Left lung (tissue), 10 donors: ENCODE measurements around the gene FAM163A. TPM values are rescaled to one million over a fixed set of nuclear protein-coding genes. Genes with fewer than 3 reads are reported as not detected.
A peak's percentile ranks its signal among the peaks of the same experiment; 100 is the strongest.

Experiments
- ATAC-seq: fragments of 200-7000 bp; cut with Tn5 transposase; one replicate; pipeline ENCODE4 v1.9.1; 2020; ENCODE audit warnings: moderate library complexity
- DNase-seq, 4 donors: peaks; one replicate each; pipeline ENCODE4 v3.0.0-alpha.2; 2013 to 2020
- H3K27ac ChIP-seq, 2 donors: fragments of 200-600 bp; sonication (generic) in 1 of 2; one replicate each; pipeline versions ENCODE4 v1.5.0 to v1.8.0; 2020 to 2021
- H3K27me3 ChIP-seq, 2 donors: fragments of 200-600 bp; sonication (generic) in 1 of 2; one replicate each; pipeline versions ENCODE4 v1.5.0 to v1.8.0; 2020 to 2021
- H3K36me3 ChIP-seq, 2 donors: fragments of 200-600 bp; sonication (generic) in 1 of 2; one replicate each; pipeline versions ENCODE4 v1.5.0 to v1.8.0; 2020 to 2021
- H3K4me1 ChIP-seq, 2 donors: fragments of 200-600 bp; one replicate each; pipeline ENCODE4 v1.8.0; 2021
- H3K4me3 ChIP-seq, 2 donors: fragments of 200-600 bp; sonication (generic) in 1 of 2; one replicate each; pipeline versions ENCODE4 v1.5.0 to v1.8.0; 2020 to 2021; ENCODE audit warnings: mild to moderate bottlenecking in 1 of 2
- H3K9me3 ChIP-seq, 2 donors: fragments of 200-600 bp; sonication (generic) in 1 of 2; one replicate each; pipeline versions ENCODE4 v1.5.0 to v1.8.0; 2020 to 2021
- CTCF ChIP-seq, 2 donors: fragments of 200-600 bp; sonication (generic) in 1 of 2; IDR thresholded peaks; one replicate each; pipeline versions ENCODE4 v1.5.0 to v1.8.0; 2021; ENCODE audit warnings: antibody characterized with exemption in 2 of 2
- intact Hi-C, 2 donors: fragments of 100-400 bp; cut with DNase I; formaldehyde crosslinking; loops; one replicate each; pipeline versions ENCODE4 v1.11.2 to v1.14.2; 2022
- polyA plus RNA-seq, 6 donors: library from polyadenylated mRNA; unstranded; fragments of 120-200 nt; gene quantifications; one replicate each; pipeline ENCODE4 v1.2.1, GENCODE V29; 2013; ENCODE audit not compliant: insufficient read length in 6 of 6
- total RNA-seq, 2 donors: library from RNA; stranded (reverse); fragmentation: NEBNext Ultra II Directional; extraction: Animal tissue kit (Norgen Biotek cat#: 25700); gene quantifications; one replicate each; pipeline ENCODE4 v1.2.1, GENCODE V29; 2021
- donor health status: DM: no; HTN: yes; CAD: no.
- donor health status: DM: no; HTN: no; CAD: no.

FAM163A gene
- total and polyA plus RNA-seq, 8 donors = 0.06 to 0.27 (median 0.12) TPM; not detected in 2

- H3K9me3 ChIP-seq = no peaks in the 10 kb centered on the region
- no peak overlapping the region for H3K27ac ChIP-seq
- DNase-seq (peak in 1 of 4 donors; percentile 70), ATAC-seq (no peak)
- no peak for TF ChIP-seq CTCF (IDR thresholded peaks at IDR 0.05)
- intact Hi-C loops = no loop called here
- H3K27me3 ChIP-seq = peaks cover 64 to 84% of the 10 kb centered on the region in 2 donors
- H3K4me1 ChIP-seq = peaks cover 15 to 21% of the 10 kb centered on the region in 2 donors
- no peak overlapping the region for H3K4me3 ChIP-seq
- no peaks in the 10 kb centered on the region for H3K36me3 ChIP-seq
Measured at GRCh38 chr1:179744401-179745130, 1.5 kb downstream of the FAM163A start.

GRCh38 chr1:179745131-179745611 lies 2.1 kb downstream of the FAM163A start:
- no peak overlapping the region for H3K27ac ChIP-seq
- DNase-seq (no peak), ATAC-seq (no peak)
- TF ChIP-seq CTCF (IDR thresholded peaks at IDR 0.05) = no peak
- H3K4me1 ChIP-seq = peaks cover 15 to 21% of the 10 kb centered on the region in 2 donors
- intact Hi-C loops = no loop called here
- H3K27me3 ChIP-seq = peaks cover 62 to 79% of the 10 kb centered on the region in 2 donors
- H3K36me3 ChIP-seq = no peaks in the 10 kb centered on the region
- H3K9me3 ChIP-seq = no peaks in the 10 kb centered on the region
- H3K4me3 ChIP-seq = no peak overlapping the region

- ATAC-seq = no peak
Measured at GRCh38 chr1:179745743-179746142, 2.7 kb downstream of the FAM163A start.

GRCh38 chr1:179747611-179748010 lies 4.5 kb downstream of the FAM163A start:
- no peak for ATAC-seq
- TF ChIP-seq CTCF (IDR thresholded peaks at IDR 0.05) = no peak
- intact Hi-C loops = no loop called here

More at GRCh38 chr1:179745743-179746142, 2.7 kb downstream of the FAM163A start:
- Histone ChIP-seq H3K9me3 (no peaks in the 10 kb centered on the region), H3K27ac (no peak overlapping the region), H3K4me3 (no peak overlapping the region), H3K27me3 (peaks cover 58 to 73% of the 10 kb centered on the region in 2 donors), H3K4me1 (peaks cover 15 to 21% of the 10 kb centered on the region in 2 donors), H3K36me3 (no peaks in the 10 kb centered on the region)
- DNase-seq = no peak
- intact Hi-C loops = no loop called here
- TF ChIP-seq CTCF (IDR thresholded peaks at IDR 0.05) = no peak

GRCh38 chr1:179748772-179749171 lies 5.7 kb downstream of the FAM163A start:
- H3K9me3 ChIP-seq = peaks cover 0 to 7% of the 10 kb centered on the region in 2 donors
- DNase-seq (no peak), ATAC-seq (no peak)
- no peak for TF ChIP-seq CTCF (IDR thresholded peaks at IDR 0.05)
- intact Hi-C loops = no loop called here
- H3K27ac ChIP-seq = no peak overlapping the region
- peaks cover 27 to 43% of the 10 kb centered on the region in 2 donors for H3K27me3 ChIP-seq
- no peaks in the 10 kb centered on the region for H3K36me3 ChIP-seq
- peaks cover 6 to 7% of the 10 kb centered on the region in 2 donors for H3K4me1 ChIP-seq
- H3K4me3 ChIP-seq = no peak overlapping the region

More at GRCh38 chr1:179747611-179748010, 4.5 kb downstream of the FAM163A start:
- Histone ChIP-seq H3K4me3 (no peak overlapping the region), H3K27ac (no peak overlapping the region), H3K27me3 (peaks cover 39 to 55% of the 10 kb centered on the region in 2 donors), H3K4me1 (peaks cover 15 to 19% of the 10 kb centered on the region in 2 donors), H3K9me3 (peaks cover 0 to 7% of the 10 kb centered on the region in 2 donors), H3K36me3 (no peaks in the 10 kb centered on the region)
- no peak for DNase-seq
